RKO (cell line): Measurements from ENCODE around the gene NSMF.
"Not testable (repeated sequence)": the region's sequence is repeated elsewhere in the genome, so short reads cannot be mapped to it uniquely, and the experiment has no call there.

Experiments used
- DNase-seq: peaks from one replicate; pipeline ENCODE4 v3.0.0-alpha.2; 2016; ENCODE audit warnings: low spot score

NSMF gene

GRCh38 chr9:137410236-137410890 is 48.8 kb downstream of the NSMF start:
- not testable (repeated sequence) for DNase-seq

GRCh38 chr9:137409515-137409914 is 49.6 kb downstream of the NSMF start:
- DNase-seq, result no peak

GRCh38 chr9:137408651-137409405 is 50.3 kb downstream of the NSMF start:
- no peak for DNase-seq

- DNase-seq, result no peak
Measured at GRCh38 chr9:137407590-137408300, 51.4 kb downstream of the NSMF start.

DNA sequence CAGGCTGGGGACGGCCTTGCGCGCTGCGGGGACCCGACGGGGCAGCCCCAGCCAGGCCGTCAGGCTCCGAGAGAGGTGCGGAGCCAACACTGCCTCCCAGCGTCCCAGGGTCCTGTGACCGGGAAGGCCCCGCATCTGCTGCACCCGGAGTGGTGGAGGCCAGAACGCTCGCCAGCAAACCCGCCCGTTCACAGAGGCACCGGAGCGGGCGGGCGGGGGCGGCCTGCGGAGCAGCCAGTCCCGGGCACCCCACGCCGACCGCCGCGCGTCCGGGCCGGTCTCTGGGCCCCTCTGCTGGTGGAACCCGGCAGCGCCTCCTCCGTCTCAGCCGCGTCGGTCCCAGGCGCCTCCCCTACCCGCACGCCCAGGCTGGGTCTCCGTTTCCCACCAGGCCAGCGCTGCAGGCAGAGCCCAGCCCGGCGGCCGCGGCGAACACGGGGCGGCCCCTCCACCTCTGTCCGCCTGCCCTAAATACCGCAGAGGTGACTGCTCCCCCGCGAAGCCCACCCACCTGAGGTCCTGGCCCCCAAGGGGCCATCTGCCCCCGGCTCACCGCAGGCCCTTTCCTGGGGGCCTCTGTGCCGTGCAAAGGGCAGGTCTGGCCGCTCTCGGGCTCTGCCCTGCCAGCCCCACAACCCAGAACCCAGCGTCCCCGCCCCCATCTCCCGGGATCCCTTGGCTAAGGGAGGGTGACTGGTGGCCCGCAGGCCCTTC is 52.1 kb downstream of the NSMF start:
- no peak for DNase-seq

GRCh38 chr9:137406085-137406760 is 52.9 kb downstream of the NSMF start:
- DNase-seq, result no peak

DNA sequence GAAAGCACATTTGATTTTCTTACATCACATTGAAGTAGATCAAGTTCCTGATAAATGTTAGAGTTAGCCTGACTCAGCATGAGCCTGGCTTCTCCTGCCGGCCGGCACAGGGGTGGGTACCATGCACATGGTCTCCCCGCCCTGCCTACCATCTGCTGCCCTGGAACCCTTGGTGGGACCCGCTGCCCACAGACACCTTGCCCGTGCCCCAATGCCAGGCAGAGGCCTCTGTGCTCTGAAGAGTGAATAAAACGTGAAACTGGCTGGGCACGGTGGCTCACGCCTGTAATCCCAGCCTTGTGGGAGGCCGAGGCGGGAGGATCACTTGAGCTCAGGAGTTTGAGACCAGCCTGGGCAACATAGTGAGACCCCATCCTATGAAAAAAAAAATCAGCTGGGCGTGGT is 53.5 kb downstream of the NSMF start:
- DNase-seq, result no peak

DNA sequence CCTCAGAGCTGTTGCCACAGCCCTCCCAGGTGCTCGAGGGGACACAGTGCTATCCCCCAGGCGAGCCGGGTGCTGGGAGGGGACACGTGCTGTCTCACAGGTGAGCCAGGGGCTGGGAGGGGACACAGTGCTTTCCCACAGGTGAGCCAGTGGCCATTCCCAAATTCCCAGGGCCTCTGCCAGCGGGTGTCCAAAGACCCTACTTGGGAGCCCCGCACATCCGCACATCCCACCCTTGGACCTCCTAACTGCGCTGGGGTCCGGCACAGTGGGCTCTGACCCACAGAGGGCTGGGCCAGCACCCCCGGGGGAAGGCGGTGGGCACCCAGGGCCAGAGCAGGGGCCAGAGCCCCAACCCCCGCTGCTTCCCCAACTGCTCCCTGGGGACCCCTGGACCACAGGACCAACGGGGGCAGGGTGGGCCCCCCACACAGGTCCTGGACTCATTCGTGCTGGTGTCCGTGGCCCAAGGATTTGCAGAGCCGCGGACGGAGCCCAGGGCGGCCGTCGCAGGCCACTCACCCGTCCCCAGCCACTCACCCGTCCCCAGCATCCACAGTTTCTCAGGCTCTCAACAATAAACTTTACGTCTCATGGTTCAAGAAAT is 54.1 kb downstream of the NSMF start:
- DNase-seq, result no peak

DNA sequence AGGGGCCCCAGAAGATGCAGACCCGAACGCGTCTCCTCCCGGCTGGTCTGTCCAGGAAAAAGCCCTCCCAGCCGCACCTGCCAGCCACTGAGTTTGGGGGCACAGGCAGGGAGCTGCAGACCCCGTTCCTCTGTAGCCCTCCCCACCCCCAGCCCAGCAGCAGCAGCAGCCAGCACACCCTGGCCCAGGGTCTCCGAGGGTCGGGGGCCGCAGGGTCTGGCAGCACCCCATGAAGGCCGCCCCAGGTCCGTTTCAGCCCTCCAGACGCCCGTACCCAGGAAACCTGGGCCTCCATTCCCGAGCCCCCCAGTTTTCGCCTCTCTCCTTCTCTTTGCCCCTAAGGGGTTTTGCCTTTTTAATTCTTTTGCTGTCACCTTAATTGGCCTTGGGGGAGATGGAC is 55.9 kb downstream of the NSMF start:
- DNase-seq, result no peak

- no peak for DNase-seq
Measured at GRCh38 chr9:137402746-137403145, 56.4 kb downstream of the NSMF start.

GRCh38 chr9:137398561-137399468 is 60.3 kb downstream of the NSMF start:
- DNase-seq, result no peak

DNA sequence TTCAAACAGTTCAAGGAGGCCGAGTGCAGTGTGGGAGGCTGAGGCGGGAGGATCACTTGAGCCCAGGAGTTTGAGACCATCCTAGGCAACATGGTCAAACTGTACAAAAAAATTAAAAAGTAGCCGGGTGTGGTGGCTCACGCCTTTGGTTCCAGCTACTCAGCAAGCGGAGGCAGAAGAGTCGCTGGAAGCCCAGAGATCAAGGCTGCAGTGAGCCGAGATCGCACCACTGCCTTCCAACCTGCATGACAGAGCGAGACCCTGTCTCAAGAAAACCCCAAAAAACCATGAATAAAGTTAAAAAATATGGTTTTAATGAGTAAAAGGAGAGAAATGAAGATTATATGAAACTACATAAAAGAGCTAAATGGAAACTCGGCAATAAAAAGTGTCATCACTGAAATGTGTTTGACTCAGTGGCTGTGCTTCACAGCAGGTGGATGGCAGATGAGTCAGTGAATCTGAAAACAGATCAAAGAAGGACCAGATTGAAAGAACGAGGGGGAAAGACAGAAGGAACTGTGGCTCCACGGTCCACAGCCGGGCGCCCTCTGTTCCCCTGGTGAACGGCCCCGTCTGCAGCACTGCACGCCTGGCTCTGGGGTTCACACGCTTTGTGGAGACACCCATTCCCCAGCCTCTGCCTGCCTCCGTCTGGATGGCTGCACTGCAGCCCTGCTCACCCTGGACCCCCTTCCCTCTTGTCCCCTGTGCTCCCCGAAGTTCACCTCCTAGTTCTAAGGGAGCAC is 61.3 kb downstream of the NSMF start:
- DNase-seq, result peak; percentile 51
